GM12873 (cell line): ENCODE data around the gene OBSCN.

ENCODE experiments used
- TF ChIP-seq, protein P1 (sequence below): IDR thresholded peaks from 2 replicates; pipeline ENCODE4 v1.5.1; 2012; ENCODE audit warnings: low read depth, mild to moderate bottlenecking, moderate library complexity, low read length, control low read depth; ENCODE audit not compliant: insufficient read depth; ENCODE audit errors: missing control alignments

OBSCN gene

DNA sequence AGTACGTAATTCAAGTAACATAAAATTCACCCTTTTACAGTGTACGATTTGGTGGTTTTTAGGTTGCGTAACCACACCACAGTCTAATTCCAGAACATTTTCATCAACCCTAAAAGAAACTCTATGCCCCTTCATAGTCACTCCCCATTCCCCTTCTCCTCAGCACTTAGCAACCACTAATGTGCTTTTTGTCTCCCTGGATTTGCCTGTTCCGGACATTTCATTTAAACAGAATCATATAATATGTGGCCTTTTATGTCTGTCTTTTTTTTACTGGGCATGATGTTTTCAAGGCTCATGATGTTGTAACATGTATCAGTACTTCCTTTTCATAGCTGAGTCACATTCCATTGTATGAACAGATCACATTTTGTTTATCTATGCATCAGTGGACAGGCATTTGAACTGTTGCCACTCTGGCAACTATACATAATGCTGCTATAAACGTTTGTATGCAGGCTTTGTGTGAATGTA, 20.8 kb downstream of the OBSCN start:
- TF ChIP-seq, protein P1, sequence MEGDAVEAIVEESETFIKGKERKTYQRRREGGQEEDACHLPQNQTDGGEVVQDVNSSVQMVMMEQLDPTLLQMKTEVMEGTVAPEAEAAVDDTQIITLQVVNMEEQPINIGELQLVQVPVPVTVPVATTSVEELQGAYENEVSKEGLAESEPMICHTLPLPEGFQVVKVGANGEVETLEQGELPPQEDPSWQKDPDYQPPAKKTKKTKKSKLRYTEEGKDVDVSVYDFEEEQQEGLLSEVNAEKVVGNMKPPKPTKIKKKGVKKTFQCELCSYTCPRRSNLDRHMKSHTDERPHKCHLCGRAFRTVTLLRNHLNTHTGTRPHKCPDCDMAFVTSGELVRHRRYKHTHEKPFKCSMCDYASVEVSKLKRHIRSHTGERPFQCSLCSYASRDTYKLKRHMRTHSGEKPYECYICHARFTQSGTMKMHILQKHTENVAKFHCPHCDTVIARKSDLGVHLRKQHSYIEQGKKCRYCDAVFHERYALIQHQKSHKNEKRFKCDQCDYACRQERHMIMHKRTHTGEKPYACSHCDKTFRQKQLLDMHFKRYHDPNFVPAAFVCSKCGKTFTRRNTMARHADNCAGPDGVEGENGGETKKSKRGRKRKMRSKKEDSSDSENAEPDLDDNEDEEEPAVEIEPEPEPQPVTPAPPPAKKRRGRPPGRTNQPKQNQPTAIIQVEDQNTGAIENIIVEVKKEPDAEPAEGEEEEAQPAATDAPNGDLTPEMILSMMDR: no peak

DNA sequence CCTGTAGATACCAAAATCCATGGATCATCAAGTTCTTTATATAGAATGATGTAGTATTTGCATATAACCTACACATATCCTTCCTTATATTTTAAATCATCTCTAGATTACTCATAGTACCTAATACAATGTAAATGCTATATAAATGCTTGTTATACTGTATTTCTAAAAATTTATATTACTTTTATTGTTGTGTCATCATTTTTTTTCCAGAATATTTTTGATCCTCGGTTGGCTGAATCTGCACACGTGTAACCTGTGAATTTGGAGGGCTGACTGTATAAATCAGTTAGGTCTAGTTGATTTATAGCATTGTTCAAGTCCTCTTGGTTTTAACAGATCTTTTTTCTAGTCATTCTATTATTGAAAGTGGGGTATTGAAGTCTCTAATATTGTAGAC, 23.3 kb downstream of the OBSCN start:
- TF ChIP-seq, protein P1: no peak

DNA sequence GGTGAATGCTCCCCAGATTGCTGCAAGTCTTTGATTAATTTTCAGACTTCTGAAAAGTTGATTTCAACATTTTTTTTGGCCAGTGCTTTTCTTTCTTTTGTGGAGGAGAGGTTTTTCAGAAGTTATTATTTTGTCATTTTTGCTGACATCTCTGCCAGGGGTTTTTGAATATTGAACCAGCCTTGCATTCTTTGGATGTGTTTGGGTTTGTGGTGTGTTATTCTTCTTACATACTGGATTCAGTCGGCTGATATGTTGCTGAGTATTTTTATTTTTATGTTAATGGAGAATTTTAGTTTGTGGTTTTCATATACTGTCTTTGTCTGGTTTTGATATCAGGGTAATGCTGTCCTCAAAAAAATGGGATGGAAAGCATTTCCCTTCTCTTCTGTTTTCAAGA, 25.3 kb downstream of the OBSCN start:
- TF ChIP-seq, protein P1: no peak

DNA sequence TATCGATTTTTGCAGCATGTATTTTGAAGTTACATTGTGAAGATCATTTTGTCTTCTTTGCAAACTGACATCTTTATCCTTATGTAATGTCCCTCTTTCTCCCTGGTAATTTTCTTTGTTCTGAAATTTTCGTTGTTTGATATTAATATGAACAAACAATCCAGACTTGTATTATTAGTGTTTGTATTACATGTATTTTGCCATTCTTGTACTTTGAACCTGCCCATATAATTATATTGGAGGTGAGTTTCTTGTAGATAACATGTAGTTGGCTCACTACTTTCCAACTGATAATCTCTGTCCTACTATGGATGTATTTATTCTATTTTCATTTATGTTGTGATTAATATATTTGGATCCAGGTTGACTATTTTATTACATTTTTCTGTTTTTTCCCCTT, 27.1 kb downstream of the OBSCN start:
- TF ChIP-seq, protein P1: no peak

DNA sequence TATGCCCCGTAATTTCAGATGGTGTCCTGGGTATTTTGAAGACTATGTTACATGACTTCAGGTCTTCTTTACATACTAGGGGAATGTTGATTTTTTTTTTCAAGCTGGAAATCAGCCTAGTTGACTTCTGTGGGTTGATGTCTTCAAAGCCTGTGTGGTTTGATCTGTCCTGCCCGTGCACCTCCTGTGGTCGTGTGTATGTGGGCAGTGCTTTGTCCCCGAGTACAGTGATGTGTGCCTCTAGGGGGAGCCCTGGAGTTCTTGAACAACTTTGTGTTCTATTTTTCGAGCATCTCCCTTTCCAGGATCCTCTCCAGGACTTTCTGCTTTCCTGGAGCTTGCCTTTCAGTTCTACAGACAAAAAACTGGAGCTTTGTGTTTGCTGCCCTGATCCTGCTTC, 28.9 kb downstream of the OBSCN start:
- TF ChIP-seq, protein P1: peak; percentile 65

DNA sequence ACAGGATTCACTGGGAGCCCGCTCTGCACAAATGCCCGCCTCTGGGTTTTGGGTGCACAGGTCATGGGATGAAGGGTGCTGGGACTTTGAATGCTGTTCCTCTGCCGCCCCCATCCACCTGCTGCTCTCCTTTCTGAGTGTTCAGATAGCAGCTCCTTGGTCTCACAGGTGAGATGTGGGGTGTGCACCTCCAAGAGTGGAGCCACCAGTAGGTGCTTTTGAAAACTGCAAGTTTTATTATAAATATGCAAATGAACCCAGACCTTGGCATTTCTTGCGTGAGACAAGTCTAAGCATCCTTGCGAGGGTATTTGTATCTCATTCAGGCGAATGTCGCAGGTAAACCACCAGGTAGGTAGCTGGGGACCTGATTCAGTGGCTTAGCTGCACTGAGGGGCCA, 30.2 kb downstream of the OBSCN start:
- TF ChIP-seq, protein P1: no peak

DNA sequence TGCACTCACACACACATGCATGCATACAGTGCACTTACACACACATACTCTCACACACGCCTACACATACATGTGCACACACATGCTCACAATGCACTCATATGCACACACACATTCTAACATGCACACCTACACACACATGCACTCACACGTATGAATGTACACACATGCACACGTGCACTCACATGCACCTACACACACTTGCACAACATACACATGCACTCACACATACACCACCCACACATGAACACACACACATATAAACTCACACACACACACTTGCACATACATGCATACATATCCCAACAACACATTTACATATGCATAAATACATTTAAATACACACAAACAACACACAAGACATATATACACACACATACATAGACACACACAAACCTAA, 30.6 kb downstream of the OBSCN start:
- TF ChIP-seq, protein P1: no peak
